ENCODE results near the gene PIP5K1B. TPM values are rescaled to one million over a fixed set of nuclear protein-coding genes. Genes with fewer than 3 reads are reported as not detected.

Gene PIP5K1B
- polyA plus RNA-seq (2013, experiment 1 of 2): 2.8 TPM
- 2.6 TPM for polyA plus RNA-seq (2013, experiment 2 of 2)

GRCh38 chr9:68704814-68705530 is at the start of gene PIP5K1B:
PIP5K1B (plus strand) TSS chr9:68705240; CDS start chr9:68822615, 117,375 bp downstream.
- Histone ChIP-seq H2BK5ac (ENCODE audit: low read length) (no peak within 1 kb of the TSS), H4K91ac (ENCODE audit: low read depth, low read length, poor library complexity) (no peak within 1 kb of the TSS), H2AK5ac (ENCODE audit: low read depth, low read length) (no peak within 1 kb of the TSS), H3K4me3 (ENCODE audit: low read length in 2 of 2) (peak within 1 kb of the TSS; percentile 58 to 96), H3K18ac (ENCODE audit: low read length) (peak within 1 kb of the TSS; percentile 89), H2BK120ac (ENCODE audit: low read depth, low read length) (no peak within 1 kb of the TSS), H3K9ac (ENCODE audit: low read depth, low read length, poor library complexity) (peak within 1 kb of the TSS; percentile 82), H3K9me3 (replicated peaks in 1 of 2; ENCODE audit: control insufficient read depth in 2 of 2, insufficient read depth in 1 of 2, low read depth in 1 of 2, low read length in 2 of 2) (no peaks in the 10 kb centered on the region), H3K79me1 (ENCODE audit: low read depth, low read length) (no peaks in the 10 kb centered on the region), H3K27ac (replicated peaks; ENCODE audit: low read length) (peak within 1 kb of the TSS; percentile 52), H3K4ac (ENCODE audit: low read length) (no peak within 1 kb of the TSS), H3K27me3 (ENCODE audit: control insufficient read depth in 3 of 3, insufficient read depth in 3 of 3, low read depth in 1 of 3, low read length in 3 of 3) (peaks cover 0 to 23% (median 0%) of the 10 kb centered on the region in 3 experiments), H3K23ac (ENCODE audit: low read depth, low read length, poor library complexity) (no peak within 1 kb of the TSS), H2AFZ (ENCODE audit: low read length) (peak within 1 kb of the TSS; percentile 95), H2BK15ac (ENCODE audit: low read length) (peak within 1 kb of the TSS; percentile 70), H3K4me1 (ENCODE audit: control insufficient read depth in 2 of 2, insufficient read depth in 1 of 2, low read depth in 1 of 2, low read length in 2 of 2) (peaks cover 4 to 24% of the 10 kb centered on the region in 2 donors), H3K14ac (ENCODE audit: low read length) (peak within 1 kb of the TSS; percentile 39), H3K36me3 (replicated peaks in 1 of 2; ENCODE audit: control insufficient read depth in 2 of 2, insufficient read depth in 2 of 2, low read length in 2 of 2) (peaks cover 0 to 15% of the 10 kb centered on the region in 2 donors), H2BK12ac (ENCODE audit: low read length) (no peak within 1 kb of the TSS), H3K4me2 (ENCODE audit: insufficient read depth, low read length, poor library complexity, severe bottlenecking) (peak within 1 kb of the TSS; percentile 84), H4K8ac (ENCODE audit: low read depth, low read length) (no peak within 1 kb of the TSS)
- DNase-seq (ENCODE audit: low spot score): peak; percentile 71
- WGBS, 2 donors (ENCODE audit: extremely low coverage in 2 of 2, insufficient read length in 2 of 2, insufficient replicate concordance in 1 of 2): no CpG with 5 or more reads among the region's 84 CpGs

GRCh38 chr9:68664036-68664435 is 41.0 kb upstream of the PIP5K1B start:
- H2BK120ac ChIP-seq (ENCODE audit: low read depth, low read length): no peak overlapping the region

GRCh38 chr9:68668127-68668526 is 36.9 kb upstream of the PIP5K1B start:
- no peaks in the 10 kb centered on the region for H3K27me3 ChIP-seq (ENCODE audit: control insufficient read depth in 3 of 3, insufficient read depth in 3 of 3, low read depth in 1 of 3, low read length in 3 of 3)
- no peak overlapping the region for H3K4me3 ChIP-seq (ENCODE audit: low read length in 2 of 2)
- no peak overlapping the region for H4K8ac ChIP-seq (ENCODE audit: low read depth, low read length)
- no peaks in the 10 kb centered on the region for H3K9me3 ChIP-seq (replicated peaks in 1 of 2; ENCODE audit: control insufficient read depth in 2 of 2, insufficient read depth in 1 of 2, low read depth in 1 of 2, low read length in 2 of 2)
- H3K4me2 ChIP-seq (ENCODE audit: insufficient read depth, low read length, poor library complexity, severe bottlenecking): no peak overlapping the region
- WGBS, 2 donors (ENCODE audit: extremely low coverage in 2 of 2, insufficient read length in 2 of 2, insufficient replicate concordance in 1 of 2): no CpG with 5 or more reads among the region's 1 CpG
- no peak overlapping the region for H2BK5ac ChIP-seq (ENCODE audit: low read length)
- H3K23ac ChIP-seq (ENCODE audit: low read depth, low read length, poor library complexity): no peak overlapping the region
- H3K4ac ChIP-seq (ENCODE audit: low read length): no peak overlapping the region
- no peak overlapping the region for H2BK12ac ChIP-seq (ENCODE audit: low read length)
- DNase-seq (ENCODE audit: low spot score): no peak
- H3K36me3 ChIP-seq (replicated peaks in 1 of 2; ENCODE audit: control insufficient read depth in 2 of 2, insufficient read depth in 2 of 2, low read length in 2 of 2): no peaks in the 10 kb centered on the region
- no peak overlapping the region for H3K18ac ChIP-seq (ENCODE audit: low read length)
- no peak overlapping the region for H3K9ac ChIP-seq (ENCODE audit: low read depth, low read length, poor library complexity)
- H2BK120ac ChIP-seq (ENCODE audit: low read depth, low read length): no peak overlapping the region
- no peak overlapping the region for H4K91ac ChIP-seq (ENCODE audit: low read depth, low read length, poor library complexity)
- no peak overlapping the region for H3K27ac ChIP-seq (replicated peaks; ENCODE audit: low read length)
- H3K79me1 ChIP-seq (ENCODE audit: low read depth, low read length): no peaks in the 10 kb centered on the region
- no peak overlapping the region for H2BK15ac ChIP-seq (ENCODE audit: low read length)
- H2AK5ac ChIP-seq (ENCODE audit: low read depth, low read length): no peak overlapping the region
- H3K14ac ChIP-seq (ENCODE audit: low read length): no peak overlapping the region
- no peak overlapping the region for H2AFZ ChIP-seq (ENCODE audit: low read length)
- H3K4me1 ChIP-seq (ENCODE audit: control insufficient read depth in 2 of 2, insufficient read depth in 1 of 2, low read depth in 1 of 2, low read length in 2 of 2): peaks cover 5 to 41% of the 10 kb centered on the region in 2 donors

More at GRCh38 chr9:68664036-68664435, 41.0 kb upstream of the PIP5K1B start:
- Histone ChIP-seq H3K4me3 (ENCODE audit: low read length in 2 of 2) (no peak overlapping the region), H3K79me1 (ENCODE audit: low read depth, low read length) (no peaks in the 10 kb centered on the region), H2AFZ (ENCODE audit: low read length) (no peak overlapping the region), H2AK5ac (ENCODE audit: low read depth, low read length) (no peak overlapping the region), H3K4me1 (ENCODE audit: control insufficient read depth in 2 of 2, insufficient read depth in 1 of 2, low read depth in 1 of 2, low read length in 2 of 2) (peaks cover 5 to 24% of the 10 kb centered on the region in 2 donors), H3K27me3 (ENCODE audit: control insufficient read depth in 3 of 3, insufficient read depth in 3 of 3, low read depth in 1 of 3, low read length in 3 of 3) (no peaks in the 10 kb centered on the region), H2BK12ac (ENCODE audit: low read length) (no peak overlapping the region), H3K9me3 (replicated peaks in 1 of 2; ENCODE audit: control insufficient read depth in 2 of 2, insufficient read depth in 1 of 2, low read depth in 1 of 2, low read length in 2 of 2) (peaks cover 0 to 5% of the 10 kb centered on the region in 2 donors), H4K91ac (ENCODE audit: low read depth, low read length, poor library complexity) (no peak overlapping the region), H2BK15ac (ENCODE audit: low read length) (no peak overlapping the region), H3K23ac (ENCODE audit: low read depth, low read length, poor library complexity) (no peak overlapping the region), H3K14ac (ENCODE audit: low read length) (no peak overlapping the region), H3K36me3 (replicated peaks in 1 of 2; ENCODE audit: control insufficient read depth in 2 of 2, insufficient read depth in 2 of 2, low read length in 2 of 2) (no peaks in the 10 kb centered on the region), H3K9ac (ENCODE audit: low read depth, low read length, poor library complexity) (no peak overlapping the region), H4K8ac (ENCODE audit: low read depth, low read length) (no peak overlapping the region), H3K4ac (ENCODE audit: low read length) (no peak overlapping the region), H3K27ac (replicated peaks; ENCODE audit: low read length) (no peak overlapping the region), H2BK5ac (ENCODE audit: low read length) (no peak overlapping the region), H3K4me2 (ENCODE audit: insufficient read depth, low read length, poor library complexity, severe bottlenecking) (no peak overlapping the region), H3K18ac (ENCODE audit: low read length) (no peak overlapping the region)
- DNase-seq (ENCODE audit: low spot score): no peak

GRCh38 chr9:68669218-68669617 is 35.8 kb upstream of the PIP5K1B start:
- Histone ChIP-seq H2BK5ac (ENCODE audit: low read length) (no peak overlapping the region), H3K36me3 (replicated peaks in 1 of 2; ENCODE audit: control insufficient read depth in 2 of 2, insufficient read depth in 2 of 2, low read length in 2 of 2) (no peaks in the 10 kb centered on the region)

More at GRCh38 chr9:68669218-68669617, 35.8 kb upstream of the PIP5K1B start:
- Histone ChIP-seq H3K23ac (ENCODE audit: low read depth, low read length, poor library complexity) (no peak overlapping the region), H4K91ac (ENCODE audit: low read depth, low read length, poor library complexity) (no peak overlapping the region), H3K18ac (ENCODE audit: low read length) (no peak overlapping the region), H3K79me1 (ENCODE audit: low read depth, low read length) (no peaks in the 10 kb centered on the region), H3K4me2 (ENCODE audit: insufficient read depth, low read length, poor library complexity, severe bottlenecking) (no peak overlapping the region), H3K27me3 (ENCODE audit: control insufficient read depth in 3 of 3, insufficient read depth in 3 of 3, low read depth in 1 of 3, low read length in 3 of 3) (no peaks in the 10 kb centered on the region), H4K8ac (ENCODE audit: low read depth, low read length) (no peak overlapping the region), H3K4me1 (ENCODE audit: control insufficient read depth in 2 of 2, insufficient read depth in 1 of 2, low read depth in 1 of 2, low read length in 2 of 2) (peaks cover 5 to 41% of the 10 kb centered on the region in 2 donors), H3K27ac (replicated peaks; ENCODE audit: low read length) (peak overlapping the region; percentile 1), H2BK120ac (ENCODE audit: low read depth, low read length) (no peak overlapping the region), H2AK5ac (ENCODE audit: low read depth, low read length) (no peak overlapping the region), H2BK15ac (ENCODE audit: low read length) (no peak overlapping the region), H3K9me3 (replicated peaks in 1 of 2; ENCODE audit: control insufficient read depth in 2 of 2, insufficient read depth in 1 of 2, low read depth in 1 of 2, low read length in 2 of 2) (no peaks in the 10 kb centered on the region), H3K4ac (ENCODE audit: low read length) (no peak overlapping the region), H3K14ac (ENCODE audit: low read length) (no peak overlapping the region), H3K9ac (ENCODE audit: low read depth, low read length, poor library complexity) (no peak overlapping the region), H3K4me3 (ENCODE audit: low read length in 2 of 2) (peak overlapping the region in 1 of 2 donors; percentile 3), H2BK12ac (ENCODE audit: low read length) (no peak overlapping the region), H2AFZ (ENCODE audit: low read length) (peak overlapping the region; percentile 17)
- DNase-seq (ENCODE audit: low spot score): no peak
- WGBS, 2 donors (ENCODE audit: extremely low coverage in 2 of 2, insufficient read length in 2 of 2, insufficient replicate concordance in 1 of 2): no CpG with 5 or more reads among the region's 9 CpGs
